Progenitor cell of endocrine pancreas (in vitro differentiated cells): ENCODE data around the gene FBXL20. TPM values are rescaled to one million over a fixed set of nuclear protein-coding genes. Genes with fewer than 3 reads are reported as not detected.

ENCODE experiments used
- DNase-seq: peaks from one replicate; pipeline ENCODE4 v3.0.0; 2021; ENCODE audit warnings: low spot score; ENCODE audit not compliant: unreplicated experiment
- H3K27ac Mint-ChIP-seq: 2 replicates; pipeline ENCODE4 v1.8.0; 2021; ENCODE audit warnings: mild to moderate bottlenecking, moderate library complexity, mixed read lengths
- H3K27me3 Mint-ChIP-seq: 2 replicates; pipeline ENCODE4 v1.8.0; 2021; ENCODE audit warnings: mixed read lengths
- H3K36me3 Mint-ChIP-seq: 2 replicates; pipeline ENCODE4 v1.8.0; 2022; ENCODE audit warnings: mixed read lengths; ENCODE audit not compliant: insufficient read depth
- H3K4me1 Mint-ChIP-seq: 2 replicates; pipeline ENCODE4 v1.8.0; 2021; ENCODE audit warnings: low read depth, mixed read lengths
- H3K4me3 Mint-ChIP-seq: 2 replicates; pipeline ENCODE4 v1.8.0; 2021; ENCODE audit warnings: low read depth, mild to moderate bottlenecking, moderate library complexity, mixed read lengths
- H3K9me3 Mint-ChIP-seq: 2 replicates; pipeline ENCODE4 v1.8.0; 2021; ENCODE audit warnings: low read depth, mixed read lengths
- total RNA-seq: library from RNA; stranded (reverse); gene quantifications from 2 replicates; pipeline ENCODE4 v1.2.1, GENCODE V29; 2021
- TF ChIP-seq, protein P1 (sequence below): fragments of 200-600 bp; sonication (generic); IDR thresholded peaks from one replicate; pipeline ENCODE4 v1.5.0; 2021; ENCODE audit warnings: antibody characterized with exemption, mild to moderate bottlenecking; ENCODE audit not compliant: unreplicated experiment

The FBXL20 gene
- total RNA-seq, 1 donor from 2014 or later = 26.8 TPM

- no peak for DNase-seq
- Mint-ChIP-seq H3K27ac (no peak overlapping the region), H3K4me1 (peaks cover 4% of the 10 kb centered on the region), H3K4me3 (no peak overlapping the region), H3K9me3 (no peaks in the 10 kb centered on the region), H3K36me3 (no peaks in the 10 kb centered on the region), H3K27me3 (peaks cover 82% of the 10 kb centered on the region)
- TF ChIP-seq, protein P1, sequence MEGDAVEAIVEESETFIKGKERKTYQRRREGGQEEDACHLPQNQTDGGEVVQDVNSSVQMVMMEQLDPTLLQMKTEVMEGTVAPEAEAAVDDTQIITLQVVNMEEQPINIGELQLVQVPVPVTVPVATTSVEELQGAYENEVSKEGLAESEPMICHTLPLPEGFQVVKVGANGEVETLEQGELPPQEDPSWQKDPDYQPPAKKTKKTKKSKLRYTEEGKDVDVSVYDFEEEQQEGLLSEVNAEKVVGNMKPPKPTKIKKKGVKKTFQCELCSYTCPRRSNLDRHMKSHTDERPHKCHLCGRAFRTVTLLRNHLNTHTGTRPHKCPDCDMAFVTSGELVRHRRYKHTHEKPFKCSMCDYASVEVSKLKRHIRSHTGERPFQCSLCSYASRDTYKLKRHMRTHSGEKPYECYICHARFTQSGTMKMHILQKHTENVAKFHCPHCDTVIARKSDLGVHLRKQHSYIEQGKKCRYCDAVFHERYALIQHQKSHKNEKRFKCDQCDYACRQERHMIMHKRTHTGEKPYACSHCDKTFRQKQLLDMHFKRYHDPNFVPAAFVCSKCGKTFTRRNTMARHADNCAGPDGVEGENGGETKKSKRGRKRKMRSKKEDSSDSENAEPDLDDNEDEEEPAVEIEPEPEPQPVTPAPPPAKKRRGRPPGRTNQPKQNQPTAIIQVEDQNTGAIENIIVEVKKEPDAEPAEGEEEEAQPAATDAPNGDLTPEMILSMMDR = no peak
Observed at GRCh38 chr17:39219647-39220154, 181.7 kb downstream of the FBXL20 start.

DNA sequence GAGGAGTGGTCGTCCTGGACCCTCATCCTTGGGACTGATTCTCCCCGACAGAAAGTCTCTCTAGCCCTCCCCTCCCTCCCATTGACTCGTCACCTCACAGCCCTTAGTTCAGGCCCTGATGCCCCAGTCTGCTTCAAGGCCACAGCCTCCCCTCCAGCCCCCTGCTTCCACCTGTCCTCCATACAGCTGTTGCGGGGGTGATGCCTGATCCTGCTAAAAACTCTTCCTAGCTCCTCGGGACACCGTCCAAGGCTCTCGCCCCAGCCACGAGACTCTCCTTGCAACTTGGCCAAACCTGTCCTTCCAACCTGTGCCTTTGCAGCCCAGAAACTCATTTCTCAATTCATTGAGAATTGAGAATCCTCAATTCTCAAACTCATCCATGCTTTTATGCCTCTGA lies 182.5 kb downstream of the FBXL20 start:
- DNase-seq = no peak
- Mint-ChIP-seq H3K27me3 (peaks cover 82% of the 10 kb centered on the region), H3K36me3 (no peaks in the 10 kb centered on the region), H3K4me1 (peaks cover under 1% of the 10 kb centered on the region), H3K9me3 (no peaks in the 10 kb centered on the region), H3K27ac (no peak overlapping the region), H3K4me3 (no peak overlapping the region)
- TF ChIP-seq, protein P1 = no peak

DNA sequence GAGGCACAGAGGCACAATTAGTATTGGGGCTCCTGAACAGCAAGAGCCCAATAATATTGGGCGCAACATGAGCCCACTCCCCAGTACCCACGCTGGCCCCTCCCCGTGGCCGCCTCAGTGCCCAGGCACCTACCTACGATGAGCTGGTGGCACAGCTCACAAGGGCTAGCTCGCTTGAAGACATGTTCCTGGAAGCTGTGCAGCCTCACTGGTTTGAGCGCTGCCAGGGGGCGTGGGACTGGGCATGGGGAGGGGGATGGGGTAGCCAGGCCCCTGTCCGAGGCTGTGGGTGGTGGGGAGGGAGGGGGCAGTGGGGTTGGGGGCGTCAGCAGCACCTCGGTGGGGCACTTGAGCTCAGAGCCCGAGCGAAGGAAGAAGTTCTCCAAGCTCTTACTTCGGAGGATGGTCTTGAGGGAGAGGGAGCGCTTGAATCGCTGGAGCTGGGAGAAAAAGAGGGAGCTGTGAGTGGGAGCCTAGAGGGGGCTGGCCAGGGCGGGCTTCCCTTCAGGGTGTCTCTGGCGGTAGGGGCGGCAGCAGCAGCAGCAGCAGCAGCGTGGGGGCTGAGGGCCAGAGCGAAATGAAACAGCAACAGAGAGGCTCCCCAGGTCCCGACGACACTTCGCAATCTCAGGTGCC lies 183.6 kb downstream of the FBXL20 start:
- Mint-ChIP-seq H3K4me1 (no peaks in the 10 kb centered on the region), H3K27me3 (peaks cover 80% of the 10 kb centered on the region), H3K4me3 (no peak overlapping the region), H3K27ac (no peak overlapping the region), H3K36me3 (no peaks in the 10 kb centered on the region), H3K9me3 (no peaks in the 10 kb centered on the region)
- no peak for DNase-seq
- TF ChIP-seq, protein P1 = no peak

DNA sequence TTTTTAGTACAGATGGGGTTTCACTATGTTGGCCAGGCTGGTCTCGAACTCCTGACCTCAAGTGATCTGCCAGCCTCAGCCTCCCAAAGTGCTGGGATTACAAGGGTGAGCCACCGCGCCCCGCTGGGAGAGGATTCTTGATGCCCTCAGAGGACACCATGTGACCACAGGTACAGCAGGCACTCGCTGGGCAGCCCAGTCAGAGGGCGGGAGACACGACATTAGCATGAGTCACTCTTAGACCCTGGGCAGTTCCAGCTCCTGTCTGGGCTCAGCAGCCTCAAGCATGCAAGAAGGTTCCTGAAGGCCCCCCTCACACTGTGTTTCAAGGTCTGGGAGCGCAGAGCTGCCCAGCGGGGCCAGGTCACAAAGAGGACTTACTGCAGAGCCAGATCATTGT lies 187.6 kb downstream of the FBXL20 start:
- Mint-ChIP-seq H3K4me1 (peaks cover 2% of the 10 kb centered on the region), H3K36me3 (no peaks in the 10 kb centered on the region), H3K27ac (no peak overlapping the region), H3K27me3 (peaks cover 85% of the 10 kb centered on the region), H3K9me3 (no peaks in the 10 kb centered on the region), H3K4me3 (no peak overlapping the region)
- no peak for DNase-seq
- TF ChIP-seq, protein P1 = no peak

GRCh38 chr17:39212841-39213480 lies 188.5 kb downstream of the FBXL20 start:
- peaks cover 85% of the 10 kb centered on the region for H3K27me3 Mint-ChIP-seq

More at GRCh38 chr17:39212841-39213480, 188.5 kb downstream of the FBXL20 start:
- TF ChIP-seq, protein P1 = no peak
- Mint-ChIP-seq H3K9me3 (no peaks in the 10 kb centered on the region), H3K27ac (no peak overlapping the region), H3K4me1 (peaks cover 2% of the 10 kb centered on the region), H3K4me3 (no peak overlapping the region), H3K36me3 (no peaks in the 10 kb centered on the region)
- no peak for DNase-seq
